ENCODE measurements around the gene CACNA1I. TPM values are rescaled to one million over a fixed set of nuclear protein-coding genes. Genes with fewer than 3 reads are reported as not detected.

Gene CACNA1I
- total and polyA plus RNA-seq, 7 donors = under 0.01 to 0.95 (median 0.15) TPM; not detected in 3

DNA sequence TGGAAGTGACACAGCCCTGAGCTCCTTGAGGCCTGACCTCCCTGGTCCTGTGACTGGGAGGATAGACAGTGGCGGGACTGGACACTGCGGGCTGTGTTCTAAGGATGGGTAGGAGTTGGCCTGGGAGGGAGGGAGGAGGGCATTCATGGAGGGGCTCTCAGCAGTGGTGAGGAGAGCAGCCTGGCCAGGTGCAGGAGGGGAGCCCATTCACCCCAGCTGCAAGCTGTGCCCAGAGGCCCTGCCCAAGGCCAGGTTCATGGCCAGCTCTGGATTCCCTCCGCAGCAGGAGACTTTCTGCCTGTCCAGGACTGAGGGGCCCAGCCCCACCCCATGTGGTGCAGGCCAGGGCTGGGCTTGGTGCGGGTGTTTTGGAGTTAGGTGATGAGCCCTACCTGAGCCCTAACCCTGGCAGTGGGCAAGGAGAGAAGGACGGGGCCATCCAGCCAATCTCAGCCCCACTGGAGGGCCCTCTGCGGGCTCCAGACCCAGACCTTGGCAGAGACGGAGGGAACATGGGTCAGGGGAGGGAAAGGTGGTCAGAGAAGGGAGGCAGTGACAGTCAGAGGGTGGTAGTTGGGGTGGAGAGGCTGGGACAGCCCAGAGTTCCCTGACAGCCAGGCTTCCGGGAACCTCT lies 26.8 kb downstream of the CACNA1I start:
- Histone ChIP-seq H3K27me3 (peaks cover 4 to 46% (median 21%) of the 10 kb centered on the region in 3 donors), H3K9me3 (no peaks in the 10 kb centered on the region), H3K4me1 (peaks cover 0 to 9% (median 7%) of the 10 kb centered on the region in 4 donors), H3K27ac (no peak overlapping the region), H3K4me3 (no peak overlapping the region), H3K36me3 (no peaks in the 10 kb centered on the region)
- DNase-seq = no peak
- no peak for TF ChIP-seq POLR2AphosphoS5 (IDR thresholded peaks at IDR 0.05)
- no peak for TF ChIP-seq EP300 (IDR thresholded peaks at IDR 0.05)
- TF ChIP-seq POLR2A (IDR thresholded peaks at IDR 0.05) = no peak
- TF ChIP-seq CTCF (IDR thresholded peaks at IDR 0.05) = no peak
- intact Hi-C loops (cut with DNase I) = no loop called here
- 81% methylated on average over 8 of the region's 8 CpGs for WGBS, 2 donors

DNA sequence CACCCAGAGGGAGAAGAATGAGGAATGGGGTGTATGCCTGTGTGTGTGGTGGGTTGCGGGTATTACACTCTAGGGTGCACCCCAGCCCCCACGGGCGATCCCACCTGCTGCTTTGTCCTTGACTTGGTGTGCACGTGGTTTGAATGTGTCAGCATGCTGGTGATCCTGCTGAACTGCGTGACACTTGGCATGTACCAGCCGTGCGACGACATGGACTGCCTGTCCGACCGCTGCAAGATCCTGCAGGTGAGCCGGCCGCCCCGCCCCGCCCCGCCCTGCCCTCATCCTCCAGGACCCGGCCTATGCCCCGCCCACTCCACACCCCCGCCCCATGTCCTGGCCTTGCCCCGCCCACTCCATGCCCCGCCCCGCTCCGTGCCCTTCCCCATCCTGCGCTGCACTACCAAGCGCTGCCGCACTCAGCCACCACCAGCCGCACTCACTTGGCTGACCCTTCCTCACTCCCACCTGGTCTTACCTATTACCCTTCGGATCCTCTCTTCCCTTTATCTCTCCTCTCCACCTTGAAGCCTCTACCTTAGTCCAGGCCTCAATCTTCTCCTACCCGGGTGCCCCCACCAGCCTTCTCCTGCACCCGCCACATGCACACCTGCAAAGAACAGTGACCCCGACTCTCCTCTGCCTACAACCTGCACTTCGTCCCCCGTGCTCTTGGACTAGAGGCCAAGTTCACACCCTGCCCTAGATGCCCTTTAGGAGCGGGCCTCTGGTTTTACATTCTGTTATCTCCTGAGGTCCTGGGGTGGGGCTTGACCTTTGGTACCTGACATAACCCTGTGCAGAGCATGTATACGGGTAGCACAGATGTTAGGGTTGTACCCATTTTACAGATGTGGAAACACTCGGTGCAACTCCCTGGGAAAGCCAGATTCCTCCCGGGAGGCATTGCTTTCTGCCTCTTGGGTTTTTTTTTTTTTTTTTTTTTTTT lies 27.7 kb downstream of the CACNA1I start:
- WGBS, 2 donors = 8 to 20% methylated on average over 36 of the region's 36 CpGs
- Histone ChIP-seq H3K4me3 (no peak overlapping the region), H3K36me3 (no peaks in the 10 kb centered on the region), H3K27me3 (peaks cover 4 to 52% (median 21%) of the 10 kb centered on the region in 3 donors), H3K4me1 (no peaks in the 10 kb centered on the region), H3K9me3 (peaks cover 0 to 5% (median 0%) of the 10 kb centered on the region in 4 donors), H3K27ac (no peak overlapping the region)
- no peak for TF ChIP-seq POLR2A (IDR thresholded peaks at IDR 0.05)
- TF ChIP-seq EP300 (IDR thresholded peaks at IDR 0.05) = no peak
- TF ChIP-seq POLR2AphosphoS5 (IDR thresholded peaks at IDR 0.05) = no peak
- TF ChIP-seq CTCF (IDR thresholded peaks at IDR 0.05) = no peak
- DNase-seq = no peak
- intact Hi-C loops (cut with DNase I) = no loop called here

GRCh38 chr22:39600491-39601179 lies 30.1 kb downstream of the CACNA1I start:
- intact Hi-C loops (cut with DNase I) = no loop called here
- Histone ChIP-seq H3K4me3 (no peak overlapping the region), H3K9me3 (peaks cover 0 to 5% (median under 1%) of the 10 kb centered on the region in 4 donors), H3K27me3 (peaks cover 4 to 60% (median 21%) of the 10 kb centered on the region in 3 donors), H3K36me3 (no peaks in the 10 kb centered on the region), H3K27ac (no peak overlapping the region), H3K4me1 (no peaks in the 10 kb centered on the region)
- DNase-seq = no peak
- WGBS, 2 donors = 70 to 81% methylated on average over 18 of the region's 18 CpGs
- no peak for TF ChIP-seq EP300 (IDR thresholded peaks at IDR 0.05)
- TF ChIP-seq CTCF (IDR thresholded peaks at IDR 0.05) = no peak
- TF ChIP-seq POLR2AphosphoS5 (IDR thresholded peaks at IDR 0.05) = no peak
- TF ChIP-seq POLR2A (IDR thresholded peaks at IDR 0.05) = no peak

- peaks cover 0 to 5% (median under 1%) of the 10 kb centered on the region in 4 donors for H3K9me3 ChIP-seq
- H3K4me3 ChIP-seq = no peak overlapping the region
- 19 to 56% methylated on average over 9 of the region's 9 CpGs for WGBS, 2 donors
- H3K4me1 ChIP-seq = no peaks in the 10 kb centered on the region
- DNase-seq = no peak
- no peaks in the 10 kb centered on the region for H3K36me3 ChIP-seq
- H3K27ac ChIP-seq = no peak overlapping the region
- TF ChIP-seq POLR2AphosphoS5 (IDR thresholded peaks at IDR 0.05) = no peak
- TF ChIP-seq POLR2A (IDR thresholded peaks at IDR 0.05) = no peak
- TF ChIP-seq EP300 (IDR thresholded peaks at IDR 0.05) = no peak
- no peak for TF ChIP-seq CTCF (IDR thresholded peaks at IDR 0.05)
- peaks cover 4 to 60% (median 21%) of the 10 kb centered on the region in 3 donors for H3K27me3 ChIP-seq
- intact Hi-C loops (cut with DNase I) = no loop called here
Observed at GRCh38 chr22:39601180-39601535, 30.6 kb downstream of the CACNA1I start.

Measured in sigmoid colon (tissue), 7 donors.